ENCODE data around the gene RAB40AL. TPM values are rescaled to one million over a fixed set of nuclear protein-coding genes. Genes with fewer than 3 reads are reported as not detected.
A peak's percentile ranks its signal among the peaks of the same experiment; 100 is the strongest.

The RAB40AL gene
- total and polyA plus RNA-seq, 2 of the 4 experiments (the other 2 are of a cell fraction): 0.34 to 0.36 TPM

DNA sequence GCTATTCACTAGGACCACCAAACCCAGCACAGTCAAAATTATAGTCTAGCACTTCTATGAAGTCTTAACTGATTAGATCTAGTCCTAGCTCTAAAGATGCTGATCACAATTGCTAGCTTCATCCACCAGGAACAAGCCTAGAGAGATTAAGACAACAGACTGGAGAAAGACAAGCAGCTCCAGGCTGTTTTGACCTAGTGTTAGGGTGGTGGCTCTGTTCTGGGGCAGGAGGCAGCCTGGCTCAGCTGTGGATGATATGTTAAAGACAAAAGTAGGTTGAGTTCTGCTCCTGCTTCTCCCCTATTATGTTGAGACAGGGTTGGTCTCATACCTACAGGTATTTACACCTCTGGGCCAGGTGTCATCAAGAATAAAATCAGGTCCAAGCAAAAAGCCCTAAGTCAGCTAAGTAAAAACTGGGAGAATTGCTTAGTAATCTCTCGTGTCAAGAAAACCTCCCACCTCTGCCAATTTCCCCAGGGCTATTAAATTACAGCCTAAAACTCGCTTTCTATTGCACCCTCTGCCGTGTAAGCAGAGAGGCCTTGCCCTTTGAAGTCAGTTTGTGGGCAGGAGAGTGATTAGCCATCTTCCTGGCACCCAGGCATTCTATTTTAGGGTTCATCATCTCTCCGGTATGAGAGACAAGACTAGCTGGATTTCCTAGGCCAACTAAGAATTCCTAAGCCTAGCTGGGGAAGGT, 39.9 kb downstream of the RAB40AL start:
- Histone ChIP-seq H2AK5ac (ENCODE audit: low read depth, low read length) (no peak overlapping the region), H2BK120ac (ENCODE audit: low read depth, low read length) (no peak overlapping the region), H3K23ac (ENCODE audit: low read depth, low read length) (no peak overlapping the region), H4K91ac (ENCODE audit: insufficient read depth, low read depth, low read length) (no peak overlapping the region), H3K4me2 (ENCODE audit: low read depth, low read length) (no peak overlapping the region), H2BK15ac (ENCODE audit: low read depth, low read length) (no peak overlapping the region), H2AK9ac (replicated peaks; ENCODE audit: low read depth, low read length, poor library complexity) (no peak overlapping the region), H4K5ac (ENCODE audit: low read depth, low read length) (no peak overlapping the region), H2AFZ (replicated peaks; ENCODE audit: low read length, poor library complexity) (no peak overlapping the region), H3K79me1 (ENCODE audit: low read depth in 1 of 2, low read length in 2 of 2) (no peaks in the 10 kb centered on the region), H3K56ac (ENCODE audit: extremely low read depth, insufficient read depth, low read length) (no peak overlapping the region), H3K9me1 (ENCODE audit: insufficient read depth, low read length) (no peaks in the 10 kb centered on the region), H3K9me3 (ENCODE audit: control insufficient read depth, insufficient read depth, low read length) (peaks cover 5% of the 10 kb centered on the region; the same call in 1 of the 2 replicates), H3K4me1 (ENCODE audit: control insufficient read depth, insufficient read depth, low read length) (no peaks in the 10 kb centered on the region), H3K4ac (ENCODE audit: low read depth, low read length) (no peak overlapping the region), H3K9ac (ENCODE audit: low read depth, low read length) (no peak overlapping the region; the same call in 1 of the 2 replicates), H3K27me3 (ENCODE audit: control insufficient read depth, insufficient read depth, low read length) (peaks cover 9% of the 10 kb centered on the region; the same call in 1 of the 2 replicates), H3K18ac (ENCODE audit: low read depth, low read length) (no peak overlapping the region), H3K14ac (replicated peaks; ENCODE audit: low read depth, low read length) (no peak overlapping the region), H2BK5ac (ENCODE audit: low read depth, low read length, poor library complexity, severe bottlenecking) (no peak overlapping the region), H3K36me3 (ENCODE audit: control insufficient read depth, insufficient read depth, low read length) (no peaks in the 10 kb centered on the region), H3K4me3 (ENCODE audit: insufficient read depth, low read depth, low read length) (no peak overlapping the region), H2BK20ac (ENCODE audit: low read depth, low read length) (no peak overlapping the region), H3K27ac (ENCODE audit: insufficient read depth, low read length) (no peak overlapping the region), H4K20me1 (ENCODE audit: insufficient read depth, low read length) (no peaks in the 10 kb centered on the region), H4K8ac (ENCODE audit: low read depth in 2 of 2, low read length in 2 of 2) (no peak overlapping the region)
- dilution Hi-C loops (cut with HindIII; ENCODE audit: low sequenced_read_pairs, unreplicated experiment): no loop called here
- no TSS peak for BruUV-seq (replicated peaks)
- CTCF ChIA-PET: interaction anchor here (0.6 kb wide), 1 partner anchor 13 kb away, joined by 3 read pairs; no protein-coding TSS in a partner anchor
- intact Hi-C loops (cut with micrococcal nuclease): no loop called here
- ATAC-seq (ENCODE audit: low read depth) (no peak), DNase-seq (peak; percentile 35)
- POLR2A ChIA-PET (ENCODE audit: unreplicated experiment): no interaction called here
- TF ChIP-seq, protein P1, sequence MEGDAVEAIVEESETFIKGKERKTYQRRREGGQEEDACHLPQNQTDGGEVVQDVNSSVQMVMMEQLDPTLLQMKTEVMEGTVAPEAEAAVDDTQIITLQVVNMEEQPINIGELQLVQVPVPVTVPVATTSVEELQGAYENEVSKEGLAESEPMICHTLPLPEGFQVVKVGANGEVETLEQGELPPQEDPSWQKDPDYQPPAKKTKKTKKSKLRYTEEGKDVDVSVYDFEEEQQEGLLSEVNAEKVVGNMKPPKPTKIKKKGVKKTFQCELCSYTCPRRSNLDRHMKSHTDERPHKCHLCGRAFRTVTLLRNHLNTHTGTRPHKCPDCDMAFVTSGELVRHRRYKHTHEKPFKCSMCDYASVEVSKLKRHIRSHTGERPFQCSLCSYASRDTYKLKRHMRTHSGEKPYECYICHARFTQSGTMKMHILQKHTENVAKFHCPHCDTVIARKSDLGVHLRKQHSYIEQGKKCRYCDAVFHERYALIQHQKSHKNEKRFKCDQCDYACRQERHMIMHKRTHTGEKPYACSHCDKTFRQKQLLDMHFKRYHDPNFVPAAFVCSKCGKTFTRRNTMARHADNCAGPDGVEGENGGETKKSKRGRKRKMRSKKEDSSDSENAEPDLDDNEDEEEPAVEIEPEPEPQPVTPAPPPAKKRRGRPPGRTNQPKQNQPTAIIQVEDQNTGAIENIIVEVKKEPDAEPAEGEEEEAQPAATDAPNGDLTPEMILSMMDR (conservative IDR thresholded peaks at IDR 0.05; ENCODE audit: low read depth, low read length): no peak
- TF ChIP-seq CHD1 (IDR thresholded peaks at IDR 0.05; ENCODE audit: low read depth, low read length): no peak
- TF ChIP-seq BHLHE40 (IDR thresholded peaks at IDR 0.05; ENCODE audit: low read depth, low read length): no peak
- no peak for TF ChIP-seq RCOR1 (IDR thresholded peaks at IDR 0.05; ENCODE audit: insufficient replicate concordance, low read length)
- no peak for TF ChIP-seq SMC3 (IDR thresholded peaks at IDR 0.05; ENCODE audit: low read depth, low read length)
- TF ChIP-seq, protein P2, sequence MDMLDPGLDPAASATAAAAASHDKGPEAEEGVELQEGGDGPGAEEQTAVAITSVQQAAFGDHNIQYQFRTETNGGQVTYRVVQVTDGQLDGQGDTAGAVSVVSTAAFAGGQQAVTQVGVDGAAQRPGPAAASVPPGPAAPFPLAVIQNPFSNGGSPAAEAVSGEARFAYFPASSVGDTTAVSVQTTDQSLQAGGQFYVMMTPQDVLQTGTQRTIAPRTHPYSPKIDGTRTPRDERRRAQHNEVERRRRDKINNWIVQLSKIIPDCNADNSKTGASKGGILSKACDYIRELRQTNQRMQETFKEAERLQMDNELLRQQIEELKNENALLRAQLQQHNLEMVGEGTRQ (IDR thresholded peaks at IDR 0.05; ENCODE audit: low read depth, low read length): no peak
- no peak for TF ChIP-seq CEBPB (IDR thresholded peaks at IDR 0.05; ENCODE audit: low read depth, low read length)
- TF ChIP-seq FOS (IDR thresholded peaks at IDR 0.05; ENCODE audit: low read depth, low read length): no peak
- no peak for TF ChIP-seq POLR2A (IDR thresholded peaks at IDR 0.05; ENCODE audit: low read depth, low read length)
- TF ChIP-seq RFX5 (IDR thresholded peaks at IDR 0.05; ENCODE audit: low read depth, low read length): no peak
- TF ChIP-seq MAZ (IDR thresholded peaks at IDR 0.05; ENCODE audit: borderline replicate concordance, low read depth, low read length): no peak
- no peak for TF ChIP-seq MAFK (IDR thresholded peaks at IDR 0.05; ENCODE audit: low read depth, low read length)
- TF ChIP-seq NFE2L2 (IDR thresholded peaks at IDR 0.05; ENCODE audit: low read depth, low read length): no peak
- TF ChIP-seq, protein P3, sequence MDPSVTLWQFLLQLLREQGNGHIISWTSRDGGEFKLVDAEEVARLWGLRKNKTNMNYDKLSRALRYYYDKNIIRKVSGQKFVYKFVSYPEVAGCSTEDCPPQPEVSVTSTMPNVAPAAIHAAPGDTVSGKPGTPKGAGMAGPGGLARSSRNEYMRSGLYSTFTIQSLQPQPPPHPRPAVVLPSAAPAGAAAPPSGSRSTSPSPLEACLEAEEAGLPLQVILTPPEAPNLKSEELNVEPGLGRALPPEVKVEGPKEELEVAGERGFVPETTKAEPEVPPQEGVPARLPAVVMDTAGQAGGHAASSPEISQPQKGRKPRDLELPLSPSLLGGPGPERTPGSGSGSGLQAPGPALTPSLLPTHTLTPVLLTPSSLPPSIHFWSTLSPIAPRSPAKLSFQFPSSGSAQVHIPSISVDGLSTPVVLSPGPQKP (IDR thresholded peaks at IDR 0.05; ENCODE audit: borderline replicate concordance, low read depth, low read length): no peak
- no peak for TF ChIP-seq RAD21 (IDR thresholded peaks at IDR 0.05; ENCODE audit: low read length)
- TF ChIP-seq MXI1 (IDR thresholded peaks at IDR 0.05; ENCODE audit: borderline replicate concordance, low read depth, low read length): no peak
- WGBS, 2 experiments (ENCODE audit: extremely low coverage in 2 of 2, insufficient read length in 1 of 2): no CpG with 5 or more reads among the region's 4 CpGs
- in situ Hi-C loops (cut with MboI; ENCODE audit: low sequenced_read_pairs): no loop called here

All from IMR-90 (cell line).